ENCODE measurements around the gene ING3.

- TF ChIP-seq TCF7L2 (IDR thresholded peaks at IDR 0.05; ENCODE audit: borderline replicate concordance, low read depth, low read length) = no peak; the same call in 1 of the 2 replicates
- no peak for TF ChIP-seq KLF7 (tag by site-specific recombination; IDR thresholded peaks at IDR 0.05; ENCODE audit: borderline replicate concordance)
- no peak for TF ChIP-seq ZNF140 (tag by site-specific recombination; IDR thresholded peaks at IDR 0.05)
- no peak for TF ChIP-seq CTCF (tag by site-specific recombination; IDR thresholded peaks at IDR 0.05)
- TF ChIP-seq ZBTB20 (tag by site-specific recombination; IDR thresholded peaks at IDR 0.05) = no peak
- no peak for TF ChIP-seq REST (tag by site-specific recombination; IDR thresholded peaks at IDR 0.05)
- no peak for TF ChIP-seq ZNF837 (tag by site-specific recombination; IDR thresholded peaks at IDR 0.05)
- peak; percentile 33; the same call in 1 of the 2 replicates for TF ChIP-seq ZNF398 (tag by site-specific recombination; IDR thresholded peaks at IDR 0.05)
- TF ChIP-seq ZSCAN23 (tag by site-specific recombination; IDR thresholded peaks at IDR 0.05) = no peak
- TF ChIP-seq PBX3 (CRISPR knock-in tag; IDR thresholded peaks at IDR 0.05) = no peak
- TF ChIP-seq ZSCAN16 (tag by site-specific recombination; IDR thresholded peaks at IDR 0.05) = no peak
- no peak for TF ChIP-seq MYNN (tag by site-specific recombination; IDR thresholded peaks at IDR 0.05; ENCODE audit: borderline replicate concordance)
- TF ChIP-seq ZNF391 (tag by site-specific recombination; IDR thresholded peaks at IDR 0.05; ENCODE audit: borderline replicate concordance, low read depth) = peak; percentile 53; the same call in 1 of the 2 replicates
- no peak for TF ChIP-seq ATF2 (tag by site-specific recombination; IDR thresholded peaks at IDR 0.05; ENCODE audit: low read depth)
Observed at GRCh38 chr7:121023683-121024511, 73.3 kb downstream of the ING3 start.
